Parathyroid adenoma (tissue), 2 donors: ENCODE results near the gene NPHS1.

Experiments
- H2AFZ ChIP-seq: fragments of 300-600 bp; sonication (generic); one replicate; pipeline ENCODE4 v1.7.0; 2017; ENCODE audit warnings: antibody characterized with exemption, mild to moderate bottlenecking
- H3K27ac ChIP-seq: fragments of 300-600 bp; sonication (generic); one replicate; pipeline ENCODE4 v1.7.0; 2017
- H3K27me3 ChIP-seq: fragments of 300-600 bp; sonication (generic); one replicate; pipeline ENCODE4 v1.7.0; 2017; ENCODE audit warnings: low read length; ENCODE audit not compliant: control insufficient read depth, insufficient read depth
- H3K36me3 ChIP-seq: fragments of 300-600 bp; sonication (generic); one replicate; pipeline ENCODE4 v1.7.0; 2017; ENCODE audit warnings: low read length; ENCODE audit not compliant: control insufficient read depth, insufficient read depth
- H3K4me1 ChIP-seq: fragments of 300-600 bp; sonication (generic); one replicate; pipeline ENCODE4 v1.7.0; 2017; ENCODE audit warnings: control low read depth
- H3K4me2 ChIP-seq: fragments of 300-600 bp; sonication (generic); one replicate; pipeline ENCODE4 v1.7.0; 2017; ENCODE audit warnings: low read length
- H3K4me3 ChIP-seq: fragments of 300-600 bp; sonication (generic); one replicate; pipeline ENCODE4 v1.7.0; 2017; ENCODE audit warnings: low read depth, low read length
- H3K79me2 ChIP-seq: fragments of 300-600 bp; sonication (generic); one replicate; pipeline ENCODE4 v1.7.0; 2017; ENCODE audit warnings: control low read depth
- H3K9ac ChIP-seq: fragments of 300-600 bp; sonication (generic); one replicate; pipeline ENCODE4 v1.7.0; 2017; ENCODE audit warnings: mild to moderate bottlenecking
- H3K9me3 ChIP-seq: fragments of 300-600 bp; sonication (generic); one replicate; pipeline ENCODE4 v1.7.0; 2017; ENCODE audit warnings: low read length; ENCODE audit not compliant: control insufficient read depth
- TF ChIP-seq, protein P1 (sequence below): fragments of 300-600 bp; sonication (generic); IDR thresholded peaks from one replicate; pipeline ENCODE4 v1.7.0; 2017; ENCODE audit warnings: antibody characterized with exemption, mild to moderate bottlenecking
- donor health status: primary hyperparathyroidism.

The NPHS1 gene

GRCh38 chr19:35890113-35890650, 37.9 kb upstream of the NPHS1 start:
- Histone ChIP-seq H3K9me3 (no peaks in the 10 kb centered on the region), H3K27ac (no peak overlapping the region), H3K27me3 (no peaks in the 10 kb centered on the region), H3K79me2 (no peaks in the 10 kb centered on the region), H3K36me3 (no peaks in the 10 kb centered on the region), H2AFZ (no peak overlapping the region), H3K4me1 (no peaks in the 10 kb centered on the region), H3K4me2 (no peak overlapping the region), H3K9ac (no peak overlapping the region), H3K4me3 (no peak overlapping the region)
- TF ChIP-seq, protein P1, sequence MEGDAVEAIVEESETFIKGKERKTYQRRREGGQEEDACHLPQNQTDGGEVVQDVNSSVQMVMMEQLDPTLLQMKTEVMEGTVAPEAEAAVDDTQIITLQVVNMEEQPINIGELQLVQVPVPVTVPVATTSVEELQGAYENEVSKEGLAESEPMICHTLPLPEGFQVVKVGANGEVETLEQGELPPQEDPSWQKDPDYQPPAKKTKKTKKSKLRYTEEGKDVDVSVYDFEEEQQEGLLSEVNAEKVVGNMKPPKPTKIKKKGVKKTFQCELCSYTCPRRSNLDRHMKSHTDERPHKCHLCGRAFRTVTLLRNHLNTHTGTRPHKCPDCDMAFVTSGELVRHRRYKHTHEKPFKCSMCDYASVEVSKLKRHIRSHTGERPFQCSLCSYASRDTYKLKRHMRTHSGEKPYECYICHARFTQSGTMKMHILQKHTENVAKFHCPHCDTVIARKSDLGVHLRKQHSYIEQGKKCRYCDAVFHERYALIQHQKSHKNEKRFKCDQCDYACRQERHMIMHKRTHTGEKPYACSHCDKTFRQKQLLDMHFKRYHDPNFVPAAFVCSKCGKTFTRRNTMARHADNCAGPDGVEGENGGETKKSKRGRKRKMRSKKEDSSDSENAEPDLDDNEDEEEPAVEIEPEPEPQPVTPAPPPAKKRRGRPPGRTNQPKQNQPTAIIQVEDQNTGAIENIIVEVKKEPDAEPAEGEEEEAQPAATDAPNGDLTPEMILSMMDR = no peak

DNA sequence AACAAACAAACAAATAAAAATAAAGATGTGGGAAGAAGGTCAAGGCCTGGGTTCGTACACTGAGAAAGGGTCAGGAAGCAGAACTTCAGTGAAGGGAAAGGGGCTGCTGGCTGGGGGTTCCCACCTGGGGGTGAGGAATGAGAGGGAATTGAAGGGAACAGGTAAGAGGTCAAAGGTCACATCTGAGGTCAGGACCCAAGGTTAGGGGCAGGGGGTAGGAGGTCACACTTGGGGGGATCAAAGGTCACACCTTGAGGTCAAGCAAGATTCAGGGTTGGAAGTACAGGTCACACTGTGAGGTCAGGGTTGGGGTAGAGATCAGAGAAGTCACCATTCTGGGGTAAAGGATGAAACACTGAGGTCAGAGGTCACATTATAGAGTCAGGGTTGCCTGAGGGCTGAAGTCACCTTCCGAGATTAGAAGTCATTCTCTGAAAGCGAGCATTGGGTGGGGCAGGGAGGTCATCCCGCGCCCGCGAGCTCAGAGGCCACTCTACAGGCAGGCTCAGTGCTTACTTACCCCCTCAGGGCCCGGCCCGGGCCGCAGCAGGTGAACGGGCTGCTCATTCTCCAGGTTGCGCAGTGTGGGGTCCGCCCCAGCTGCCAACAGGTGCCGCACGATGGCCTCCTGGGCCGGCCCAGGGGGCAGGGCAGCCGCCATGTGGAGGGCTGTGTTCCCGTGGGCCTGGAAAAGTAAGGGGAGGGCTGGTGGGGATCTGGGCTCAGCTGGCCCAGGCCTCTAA, 37.2 kb upstream of the NPHS1 start:
- no peak overlapping the region for H2AFZ ChIP-seq
- no peak overlapping the region for H3K4me2 ChIP-seq
- H3K9me3 ChIP-seq = no peaks in the 10 kb centered on the region
- TF ChIP-seq, protein P1 = no peak
- no peaks in the 10 kb centered on the region for H3K36me3 ChIP-seq
- H3K4me3 ChIP-seq = no peak overlapping the region
- no peaks in the 10 kb centered on the region for H3K27me3 ChIP-seq
- H3K79me2 ChIP-seq = no peaks in the 10 kb centered on the region
- H3K4me1 ChIP-seq = no peaks in the 10 kb centered on the region
- H3K27ac ChIP-seq = no peak overlapping the region
- H3K9ac ChIP-seq = no peak overlapping the region

DNA sequence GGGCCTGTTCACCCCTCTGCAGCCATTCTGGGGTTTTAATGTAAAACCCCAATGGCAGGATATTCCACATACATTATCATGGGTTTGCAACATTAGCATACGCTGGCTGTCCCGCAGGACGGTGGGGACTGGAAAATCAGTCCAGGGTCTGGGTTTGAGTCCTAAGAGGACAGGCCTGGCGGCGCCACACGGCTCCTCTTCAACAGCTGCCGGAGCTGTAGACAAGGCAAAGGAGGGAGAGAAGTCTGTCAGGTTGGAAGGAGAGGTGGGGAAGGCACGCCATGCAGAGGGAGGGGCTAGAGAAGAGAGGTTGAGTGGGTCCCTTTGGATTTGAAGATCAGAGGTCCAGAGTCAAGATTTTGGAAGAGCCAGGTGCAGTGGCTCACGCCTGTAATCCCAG, 36.1 kb upstream of the NPHS1 start:
- Histone ChIP-seq H3K27ac (no peak overlapping the region), H3K4me1 (no peaks in the 10 kb centered on the region), H2AFZ (no peak overlapping the region), H3K4me2 (no peak overlapping the region), H3K4me3 (no peak overlapping the region), H3K9me3 (no peaks in the 10 kb centered on the region), H3K79me2 (no peaks in the 10 kb centered on the region), H3K27me3 (no peaks in the 10 kb centered on the region), H3K36me3 (no peaks in the 10 kb centered on the region), H3K9ac (no peak overlapping the region)
- TF ChIP-seq, protein P1 = no peak

- Histone ChIP-seq H3K4me1 (no peaks in the 10 kb centered on the region), H3K36me3 (no peaks in the 10 kb centered on the region), H3K9ac (no peak overlapping the region), H3K27me3 (no peaks in the 10 kb centered on the region), H2AFZ (no peak overlapping the region), H3K4me3 (no peak overlapping the region), H3K9me3 (no peaks in the 10 kb centered on the region), H3K79me2 (no peaks in the 10 kb centered on the region), H3K27ac (no peak overlapping the region), H3K4me2 (no peak overlapping the region)
- TF ChIP-seq, protein P1 = no peak
These were observed 34.9 kb upstream of the NPHS1 start for GRCh38 chr19:35887197-35887596.

DNA sequence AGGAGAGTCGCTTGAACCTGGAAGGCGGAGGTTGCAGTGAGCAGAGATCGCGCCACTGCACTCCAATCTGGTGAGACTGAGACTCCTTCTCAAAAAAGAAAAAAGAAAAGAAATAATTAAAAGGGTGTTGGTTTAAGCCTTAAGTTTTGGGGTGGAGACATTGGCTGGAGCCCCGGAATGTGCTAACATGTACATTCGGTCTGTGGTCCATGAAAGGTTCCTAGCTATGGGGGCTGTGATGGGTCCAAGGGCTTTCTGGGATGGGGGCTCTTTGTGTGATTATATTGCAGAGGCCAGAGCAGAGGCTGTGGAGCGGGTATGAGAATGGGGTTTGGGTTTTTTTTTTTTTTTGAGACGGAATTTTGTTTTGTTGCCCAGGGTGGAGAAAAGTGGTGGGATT, 33.6 kb upstream of the NPHS1 start:
- Histone ChIP-seq H3K9ac (no peak overlapping the region), H3K36me3 (no peaks in the 10 kb centered on the region), H3K4me2 (no peak overlapping the region), H3K4me1 (no peaks in the 10 kb centered on the region), H2AFZ (no peak overlapping the region), H3K27ac (no peak overlapping the region), H3K79me2 (no peaks in the 10 kb centered on the region), H3K4me3 (no peak overlapping the region), H3K27me3 (no peaks in the 10 kb centered on the region), H3K9me3 (no peaks in the 10 kb centered on the region)
- TF ChIP-seq, protein P1 = no peak
